Heart left ventricle (tissue), 13 donors: ENCODE results near the gene TMC3.

Experiments
- CTCF ChIP-seq, 12 donors: fragments of 200-600 bp; sonication (generic) in 4 of 12; IDR thresholded peaks; one replicate each; pipeline versions ENCODE4 v1.5.0 to v1.8.0; 2018 to 2022; ENCODE audit warnings: antibody characterized with exemption in 12 of 12, mild to moderate bottlenecking in 5 of 12
- POLR2A ChIP-seq, 2 donors: fragments of 450-650 bp; IDR thresholded peaks; one replicate each; pipeline ENCODE4 v1.6.1; 2017; ENCODE audit warnings: antibody characterized with exemption in 2 of 2, mild to moderate bottlenecking in 2 of 2, moderate library complexity in 2 of 2
- donor health status: ischemic (EF 13 %, LVEDD 7.1; RV severe dilation, severe dysfunction).
- donor health status: DM: no; HTN: yes; CAD: no.
- donor health status: DM: no; HTN: no; CAD: no.
- donor health status: ischemic (EF 25% LVEDD 6.9; RV normal size, moderate dysfunction).
- donor health status: ischemic (EF 25% LVEDD 5.7; RV mildly dilated, moderate dysfunction).
- donor health status: ischemic (EF 35%, LVEDD 5.7; RV mildly dilated, moderate dysfunction).
- donor health status: nonischemic (EF 11% LVEDD 7.7; RV severe dilation, severe dysfunction).
- donor health status: DM: yes; HTN: yes; CAD: no.
- donor health status: PGD.
- donor health status: ischemic (EF 29% LVEDD 5.4; RV normal size, mild dysfunction).
- donor health status: nonischemic (EF 23%, LVEDD 6.1; RV moderate dilation, normal function).

- TF ChIP-seq CTCF (IDR thresholded peaks at IDR 0.05) (no peak), POLR2A (IDR thresholded peaks at IDR 0.05) (no peak)
These were observed 44.4 kb upstream of the TMC3 start for GRCh38 chr15:81418444-81418843.
